ENCODE results near the gene ERMAP.

DNA sequence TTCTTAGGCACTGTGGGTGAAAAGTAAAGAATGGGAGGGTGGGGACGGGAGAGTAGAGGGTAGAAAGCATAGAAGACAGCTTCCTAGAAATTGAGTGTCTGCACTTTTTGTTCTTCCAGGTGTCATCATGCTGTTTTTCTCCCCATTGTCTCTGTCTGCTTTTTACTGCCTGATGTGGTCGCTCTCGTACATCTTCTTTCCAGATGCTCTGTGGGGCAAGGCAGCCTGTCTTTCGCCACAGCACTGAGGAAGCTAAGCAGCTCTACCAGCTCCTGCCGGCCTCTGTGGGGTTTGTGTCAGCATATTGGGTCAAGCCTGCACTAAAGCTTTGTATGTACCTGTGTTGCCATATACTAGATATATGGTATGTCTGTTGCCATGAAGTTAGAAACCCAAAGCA, 18.9 kb upstream of the ERMAP start:
- TF ChIP-seq, protein P1, sequence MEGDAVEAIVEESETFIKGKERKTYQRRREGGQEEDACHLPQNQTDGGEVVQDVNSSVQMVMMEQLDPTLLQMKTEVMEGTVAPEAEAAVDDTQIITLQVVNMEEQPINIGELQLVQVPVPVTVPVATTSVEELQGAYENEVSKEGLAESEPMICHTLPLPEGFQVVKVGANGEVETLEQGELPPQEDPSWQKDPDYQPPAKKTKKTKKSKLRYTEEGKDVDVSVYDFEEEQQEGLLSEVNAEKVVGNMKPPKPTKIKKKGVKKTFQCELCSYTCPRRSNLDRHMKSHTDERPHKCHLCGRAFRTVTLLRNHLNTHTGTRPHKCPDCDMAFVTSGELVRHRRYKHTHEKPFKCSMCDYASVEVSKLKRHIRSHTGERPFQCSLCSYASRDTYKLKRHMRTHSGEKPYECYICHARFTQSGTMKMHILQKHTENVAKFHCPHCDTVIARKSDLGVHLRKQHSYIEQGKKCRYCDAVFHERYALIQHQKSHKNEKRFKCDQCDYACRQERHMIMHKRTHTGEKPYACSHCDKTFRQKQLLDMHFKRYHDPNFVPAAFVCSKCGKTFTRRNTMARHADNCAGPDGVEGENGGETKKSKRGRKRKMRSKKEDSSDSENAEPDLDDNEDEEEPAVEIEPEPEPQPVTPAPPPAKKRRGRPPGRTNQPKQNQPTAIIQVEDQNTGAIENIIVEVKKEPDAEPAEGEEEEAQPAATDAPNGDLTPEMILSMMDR (IDR thresholded peaks at IDR 0.05; ENCODE audit: control extremely low read depth in 1 of 3, insufficient read depth in 1 of 3, low read depth in 1 of 3, low read length in 3 of 3) = no peak
- TF ChIP-seq EZH2 (IDR thresholded peaks at IDR 0.05; ENCODE audit: low read depth, low read length, severe bottlenecking) = no peak
- TF ChIP-seq, protein P2, sequence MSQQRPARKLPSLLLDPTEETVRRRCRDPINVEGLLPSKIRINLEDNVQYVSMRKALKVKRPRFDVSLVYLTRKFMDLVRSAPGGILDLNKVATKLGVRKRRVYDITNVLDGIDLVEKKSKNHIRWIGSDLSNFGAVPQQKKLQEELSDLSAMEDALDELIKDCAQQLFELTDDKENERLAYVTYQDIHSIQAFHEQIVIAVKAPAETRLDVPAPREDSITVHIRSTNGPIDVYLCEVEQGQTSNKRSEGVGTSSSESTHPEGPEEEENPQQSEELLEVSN (IDR thresholded peaks at IDR 0.05) = no peak
- no peak for TF ChIP-seq EGR1 (IDR thresholded peaks at IDR 0.05; ENCODE audit: borderline replicate concordance, low read depth, low read length)
- no peak for TF ChIP-seq POLR2A (IDR thresholded peaks at IDR 0.05; ENCODE audit: control extremely low read depth in 1 of 2, low read depth in 2 of 2, low read length in 2 of 2)
- TF ChIP-seq CEBPB (IDR thresholded peaks at IDR 0.05; ENCODE audit: low read depth, low read length) = no peak

All from H1 (cell line).